PC-9 (cell line): ENCODE results near the gene LAMB1. TPM values are rescaled to one million over a fixed set of nuclear protein-coding genes. Genes with fewer than 3 reads are reported as not detected.

ENCODE experiments used
- BruUV-seq: library from RNA; stranded (reverse); fragments of 400-500 nt; replicated peaks from 2 replicates; lab custom pipeline; 2021; lab: Mats Ljungman, UMichigan
- CTCF ChIA-PET: fragments of 300-600 bp; sonication (Branson Sonifier 250); formaldehyde crosslinking; loops from one replicate; lab custom pipeline; 2022; ENCODE audit warnings: antibody characterized with exemption; lab: Charles Lee
- POLR2A ChIA-PET: fragments of 300-600 bp; sonication (Branson Sonifier 250); formaldehyde crosslinking; loops from one replicate; lab custom pipeline; 2022; ENCODE audit warnings: antibody characterized with exemption; ENCODE audit not compliant: unreplicated experiment; lab: Charles Lee
- DNase-seq, 2 experiments: peaks; one replicate each; pipeline versions ENCODE4 v3.0.0 to v3.0.0-alpha.2; 2015 to 2022; ENCODE audit warnings: mixed read lengths in 1 of 2
- H2AFZ ChIP-seq: fragments of 200-600 bp; sonication (generic); 2 replicates; pipeline ENCODE4 v1.8.1; 2017; ENCODE audit warnings: antibody characterized with exemption
- H3F3A ChIP-seq: fragments of 200-600 bp; sonication (generic); 2 replicates; pipeline ENCODE4 v1.8.1; 2017; ENCODE audit warnings: antibody characterized with exemption, mild to moderate bottlenecking, low read depth; ENCODE audit not compliant: insufficient read depth
- H3K27ac ChIP-seq: fragments of 200-600 bp; sonication (generic); 2 replicates; pipeline ENCODE4 v1.6.1; 2016; ENCODE audit warnings: mixed run types
- H3K27me3 ChIP-seq: fragments of 200-600 bp; sonication (generic); 2 replicates; pipeline ENCODE4 v1.6.1; 2016; ENCODE audit warnings: low read depth, mixed run types; ENCODE audit not compliant: insufficient read depth
- H3K36me3 ChIP-seq: fragments of 200-600 bp; sonication (generic); 2 replicates; pipeline ENCODE4 v1.6.1; 2016; ENCODE audit warnings: low read depth, mixed run types
- H3K4me1 ChIP-seq: fragments of 200-600 bp; sonication (generic); replicated peaks from 2 replicates; pipeline ENCODE4 v1.6.1; 2016; ENCODE audit warnings: mixed run types; ENCODE audit not compliant: insufficient read depth
- H3K4me2 ChIP-seq: fragments of 200-600 bp; sonication (generic); 2 replicates; pipeline ENCODE4 v1.6.1; 2017; ENCODE audit warnings: mixed run types
- H3K4me3 ChIP-seq: fragments of 200-600 bp; sonication (generic); 2 replicates; pipeline ENCODE4 v1.6.1; 2016; ENCODE audit warnings: mixed run types
- H3K79me2 ChIP-seq: fragments of 200-600 bp; sonication (generic); 2 replicates; pipeline ENCODE4 v1.6.1; 2017; ENCODE audit warnings: low read depth, mixed run types
- H3K9me2 ChIP-seq: fragments of 200-600 bp; sonication (generic); 2 replicates; pipeline ENCODE4 v1.8.1; 2017; ENCODE audit warnings: mild to moderate bottlenecking; ENCODE audit not compliant: insufficient read depth
- H3K9me3 ChIP-seq: fragments of 200-600 bp; sonication (generic); 2 replicates; pipeline ENCODE4 v1.8.1; 2016; ENCODE audit warnings: low read depth; ENCODE audit not compliant: insufficient read depth
- H4K20me1 ChIP-seq: fragments of 200-600 bp; sonication (generic); 2 replicates; pipeline ENCODE4 v1.8.1; 2017; ENCODE audit not compliant: insufficient read depth
- CTCF ChIP-seq: fragments of 200-600 bp; sonication (generic); conservative IDR thresholded peaks from 2 replicates; pipeline ENCODE4 v1.6.1; 2017; ENCODE audit warnings: mixed run types, antibody characterized with exemption, mild to moderate bottlenecking, moderate library complexity
- EZH2 ChIP-seq: fragments of 200-600 bp; sonication (generic); IDR thresholded peaks from 2 replicates; pipeline ENCODE4 v1.8.0; 2017; ENCODE audit warnings: antibody characterized with exemption, low read depth
- intact Hi-C: fragments of 100-400 bp; cut with micrococcal nuclease; formaldehyde crosslinking; loops from one replicate; pipeline ENCODE4 v1.10.0; 2022; ENCODE audit not compliant: unreplicated experiment
- total RNA-seq: library from RNA; stranded (reverse); gene quantifications from 2 replicates; pipeline ENCODE4 v1.2.3, GENCODE V29; 2021

Gene LAMB1
- total RNA-seq, 1 experiment from 2014 or later = 236 TPM

GRCh38 chr7:107911981-107912380 is 91.0 kb downstream of the LAMB1 start:
- no peak overlapping the region for H3K4me2 ChIP-seq
- H3K9me2 ChIP-seq = no peaks in the 10 kb centered on the region
- no peak overlapping the region for H3K27ac ChIP-seq
- no peak overlapping the region for H2AFZ ChIP-seq
- no peaks in the 10 kb centered on the region for H4K20me1 ChIP-seq
- DNase-seq = no peak
- TF ChIP-seq CTCF (no peak), EZH2 (no peak)
- H3K9me3 ChIP-seq = no peaks in the 10 kb centered on the region
- H3K27me3 ChIP-seq = no peaks in the 10 kb centered on the region
- ChIA-PET CTCF (no interaction called here), POLR2A (no interaction called here)
- H3F3A ChIP-seq = no peaks in the 10 kb centered on the region; the same call in 1 of the 2 replicates
- peaks cover 10% of the 10 kb centered on the region for H3K4me1 ChIP-seq
- H3K79me2 ChIP-seq = peaks cover 9% of the 10 kb centered on the region; the same call in 1 of the 2 replicates
- intact Hi-C loops = no loop called here
- peaks cover 44% of the 10 kb centered on the region for H3K36me3 ChIP-seq
- no peak overlapping the region for H3K4me3 ChIP-seq
- no TSS peak for BruUV-seq

- peaks cover 10% of the 10 kb centered on the region for H3K4me1 ChIP-seq
- peaks cover 52% of the 10 kb centered on the region; the same call in 1 of the 2 replicates for H3K36me3 ChIP-seq
- no peak for TF ChIP-seq EZH2
- no peak for TF ChIP-seq CTCF
- intact Hi-C loops = no loop called here
- no peak overlapping the region for H2AFZ ChIP-seq
- POLR2A ChIA-PET = no interaction called here
- no peaks in the 10 kb centered on the region; the same call in 1 of the 2 replicates for H3F3A ChIP-seq
- DNase-seq = no peak
- no TSS peak for BruUV-seq
- H3K27ac ChIP-seq = no peak overlapping the region
- peaks cover 9% of the 10 kb centered on the region; the same call in 1 of the 2 replicates for H3K79me2 ChIP-seq
- no peaks in the 10 kb centered on the region for H4K20me1 ChIP-seq
- CTCF ChIA-PET = no interaction called here
- no peaks in the 10 kb centered on the region for H3K27me3 ChIP-seq
- H3K9me2 ChIP-seq = no peaks in the 10 kb centered on the region
- H3K9me3 ChIP-seq = no peaks in the 10 kb centered on the region
- H3K4me2 ChIP-seq = no peak overlapping the region
- H3K4me3 ChIP-seq = no peak overlapping the region
Observed at GRCh38 chr7:107909445-107909844, 93.5 kb downstream of the LAMB1 start.

- no peak overlapping the region for H2AFZ ChIP-seq
- no peak for DNase-seq
- no peaks in the 10 kb centered on the region for H3K27me3 ChIP-seq
- POLR2A ChIA-PET = no interaction called here
- no peak overlapping the region for H3K27ac ChIP-seq
- no peak overlapping the region for H3K4me2 ChIP-seq
- no peaks in the 10 kb centered on the region for H3K9me3 ChIP-seq
- H3F3A ChIP-seq = no peaks in the 10 kb centered on the region; the same call in 1 of the 2 replicates
- CTCF ChIA-PET = interaction anchor here (0.7 kb wide), 1 partner anchor 11 kb away, joined by 3 read pairs; no protein-coding TSS in a partner anchor
- no peaks in the 10 kb centered on the region for H3K9me2 ChIP-seq
- 0 out of 2 replicates have a peak, but pooled peaks cover under 1% of the 10 kb centered on the region for H3K4me1 ChIP-seq
- no peaks in the 10 kb centered on the region for H4K20me1 ChIP-seq
- BruUV-seq = no TSS peak
- no peak for TF ChIP-seq EZH2
- no peak overlapping the region for H3K4me3 ChIP-seq
- H3K36me3 ChIP-seq = peaks cover 50% of the 10 kb centered on the region
- no peaks in the 10 kb centered on the region for H3K79me2 ChIP-seq
- intact Hi-C loops = no loop called here
Observed at GRCh38 chr7:107907790-107908189, 95.2 kb downstream of the LAMB1 start.
